SJSA1 (cell line): Measurements from ENCODE around the gene ENO2. TPM values are rescaled to one million over a fixed set of nuclear protein-coding genes. Genes with fewer than 3 reads are reported as not detected.

Source experiments
- DNase-seq, 2 experiments: peaks; one replicate each; pipeline ENCODE4 v3.0.0-alpha.2; 2015 to 2020; ENCODE audit warnings: low spot score in 2 of 2, low read depth in 1 of 2
- H3K27ac ChIP-seq: fragments of 250-450 bp; sonication (Bioruptor Pico); 2 replicates; pipeline ENCODE4 v1.5.1; 2020; ENCODE audit warnings: mild to moderate bottlenecking, moderate library complexity
- H3K27me3 ChIP-seq: fragments of 250-450 bp; sonication (Bioruptor Pico); replicated peaks from 2 replicates; pipeline ENCODE4 v1.5.1; 2020; ENCODE audit warnings: mild to moderate bottlenecking, moderate library complexity
- H3K36me3 ChIP-seq: fragments of 250-450 bp; sonication (Bioruptor Pico); 2 replicates; pipeline ENCODE4 v1.5.1; 2020; ENCODE audit warnings: mild to moderate bottlenecking
- H3K4me1 ChIP-seq: fragments of 250-450 bp; sonication (Bioruptor Pico); replicated peaks from 2 replicates; pipeline ENCODE4 v1.6.1; 2021; ENCODE audit warnings: mild to moderate bottlenecking
- H3K4me3 ChIP-seq: fragments of 250-450 bp; sonication (Bioruptor Pico); 2 replicates; pipeline ENCODE4 v1.5.1; 2020; ENCODE audit warnings: mild to moderate bottlenecking
- H3K9me3 ChIP-seq: fragments of 250-450 bp; sonication (Bioruptor Pico); replicated peaks from 2 replicates; pipeline ENCODE4 v1.5.1; 2020; ENCODE audit warnings: mild to moderate bottlenecking
- total RNA-seq: library from RNA; depleted of rRNA; stranded (reverse); fragments of >200 nt; shearing (Covaris generic); gene quantifications from 2 replicates; pipeline ENCODE4 v1.2.3, GENCODE V29; 2014

Gene ENO2
- total RNA-seq, 1 experiment from 2014 or later = 7.1 TPM

GRCh38 chr12:6927379-6928021 is 13.1 kb downstream of the ENO2 start, which contains the start of gene ATN1:
TSS of gene ATN1 (plus strand) at chr12:6927959. CDS start at chr12:6934002, 6,043 bp downstream.
- Histone ChIP-seq H3K27ac (peak within 1 kb of the TSS; percentile 76), H3K9me3 (no peaks in the 10 kb centered on the region), H3K36me3 (peaks cover 28% of the 10 kb centered on the region), H3K27me3 (no peaks in the 10 kb centered on the region), H3K4me1 (peaks cover 49% of the 10 kb centered on the region), H3K4me3 (peak within 1 kb of the TSS; percentile 64)
- peak; percentile 72 to 93 for DNase-seq

DNA sequence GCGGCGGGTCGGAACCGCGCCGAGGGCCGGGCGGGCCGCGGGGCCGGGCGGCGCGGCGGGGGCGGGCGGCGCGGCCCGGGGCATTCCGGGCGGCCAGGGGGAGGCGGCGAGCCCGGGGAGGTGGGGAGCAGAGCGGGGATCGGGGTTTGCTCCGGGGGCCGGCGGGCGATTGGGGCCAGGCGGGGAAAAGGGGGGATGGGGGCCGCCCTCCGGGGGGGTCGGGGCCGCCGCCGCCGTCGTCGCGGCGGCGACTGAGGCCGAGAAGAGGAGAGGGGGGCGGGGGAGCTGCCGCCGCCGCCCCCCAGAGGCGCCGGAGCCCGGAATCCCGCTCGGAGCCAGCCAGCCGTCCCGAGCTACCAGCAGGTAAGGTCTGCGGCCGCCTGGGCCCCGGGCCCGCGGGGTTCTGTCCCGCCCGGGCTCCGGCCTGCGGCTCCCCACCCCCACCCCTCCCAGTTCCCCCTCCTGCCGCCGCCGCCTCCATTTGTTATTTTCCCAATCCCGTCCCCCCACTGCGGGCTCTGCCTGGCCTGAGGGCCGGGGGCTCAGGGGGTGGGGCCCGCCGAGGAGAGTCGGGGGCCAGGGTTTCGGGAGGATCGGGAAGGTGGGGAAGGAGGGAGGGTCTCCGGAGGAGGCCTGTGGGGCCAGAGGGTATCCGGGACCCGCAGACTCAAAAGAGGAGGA is 13.8 kb downstream of the ENO2 start:
- Histone ChIP-seq H3K9me3 (no peaks in the 10 kb centered on the region), H3K36me3 (peaks cover 35% of the 10 kb centered on the region), H3K27me3 (no peaks in the 10 kb centered on the region), H3K27ac (no peak overlapping the region), H3K4me1 (peaks cover 49% of the 10 kb centered on the region), H3K4me3 (peak overlapping the region; percentile 64)
- no peak for DNase-seq

GRCh38 chr12:6928703-6929407 is 14.5 kb downstream of the ENO2 start:
- Histone ChIP-seq H3K27ac (no peak overlapping the region), H3K9me3 (no peaks in the 10 kb centered on the region), H3K36me3 (peaks cover 42% of the 10 kb centered on the region), H3K4me3 (peak overlapping the region; percentile 64), H3K4me1 (peaks cover 49% of the 10 kb centered on the region), H3K27me3 (no peaks in the 10 kb centered on the region)
- DNase-seq = no peak

- Histone ChIP-seq H3K9me3 (no peaks in the 10 kb centered on the region), H3K4me3 (peak overlapping the region; percentile 64), H3K4me1 (peaks cover 44% of the 10 kb centered on the region), H3K36me3 (peaks cover 51% of the 10 kb centered on the region), H3K27me3 (no peaks in the 10 kb centered on the region), H3K27ac (no peak overlapping the region)
- DNase-seq = no peak
Measured at GRCh38 chr12:6929466-6930452, 15.4 kb downstream of the ENO2 start.

DNA sequence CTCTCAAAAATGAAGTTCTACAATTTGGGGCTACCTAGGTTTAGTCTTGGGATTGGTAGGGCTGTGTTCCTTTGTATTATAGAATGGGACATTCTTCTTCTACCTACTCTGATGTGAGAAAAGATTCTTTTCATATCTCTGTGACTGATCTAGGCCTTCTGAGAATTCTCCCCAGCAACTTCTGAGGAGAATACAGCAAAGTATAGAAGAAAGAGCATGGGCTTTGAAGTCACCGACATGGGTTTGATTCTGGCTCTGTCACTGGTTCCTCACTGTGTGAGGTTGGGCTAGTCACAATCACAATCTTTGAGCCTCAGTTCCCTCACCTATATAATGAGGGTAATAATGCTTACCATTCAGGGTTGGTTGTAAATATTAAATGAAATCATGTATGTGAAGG is 18.4 kb downstream of the ENO2 start:
- DNase-seq = no peak
- no peak overlapping the region for H3K27ac ChIP-seq
- H3K36me3 ChIP-seq = peaks cover 81% of the 10 kb centered on the region
- peaks cover 22% of the 10 kb centered on the region for H3K4me1 ChIP-seq
- no peaks in the 10 kb centered on the region for H3K9me3 ChIP-seq
- no peaks in the 10 kb centered on the region for H3K27me3 ChIP-seq
- H3K4me3 ChIP-seq = no peak overlapping the region

GRCh38 chr12:6934110-6934509 is 19.7 kb downstream of the ENO2 start:
- peaks cover 25% of the 10 kb centered on the region for H3K4me1 ChIP-seq
- H3K9me3 ChIP-seq = no peaks in the 10 kb centered on the region
- H3K4me3 ChIP-seq = no peak overlapping the region
- H3K27ac ChIP-seq = no peak overlapping the region
- DNase-seq = no peak
- H3K36me3 ChIP-seq = peaks cover 89% of the 10 kb centered on the region
- no peaks in the 10 kb centered on the region for H3K27me3 ChIP-seq

- Histone ChIP-seq H3K27ac (no peak overlapping the region), H3K27me3 (no peaks in the 10 kb centered on the region), H3K4me1 (peaks cover 14% of the 10 kb centered on the region), H3K9me3 (no peaks in the 10 kb centered on the region), H3K4me3 (no peak overlapping the region), H3K36me3 (peaks cover 89% of the 10 kb centered on the region)
- DNase-seq = no peak
Measured at GRCh38 chr12:6935371-6936193, 21.2 kb downstream of the ENO2 start.

GRCh38 chr12:6936194-6936635 is 21.8 kb downstream of the ENO2 start:
- Histone ChIP-seq H3K27me3 (no peaks in the 10 kb centered on the region), H3K4me3 (no peak overlapping the region), H3K4me1 (peaks cover 14% of the 10 kb centered on the region), H3K27ac (no peak overlapping the region), H3K9me3 (no peaks in the 10 kb centered on the region), H3K36me3 (peaks cover 91% of the 10 kb centered on the region)
- no peak for DNase-seq

GRCh38 chr12:6936636-6937480 is 22.5 kb downstream of the ENO2 start:
- Histone ChIP-seq H3K4me1 (peaks cover 14% of the 10 kb centered on the region), H3K27me3 (no peaks in the 10 kb centered on the region), H3K27ac (no peak overlapping the region), H3K9me3 (no peaks in the 10 kb centered on the region), H3K4me3 (no peak overlapping the region), H3K36me3 (peaks cover 97% of the 10 kb centered on the region)
- DNase-seq = no peak

- peaks cover 14% of the 10 kb centered on the region for H3K4me1 ChIP-seq
- H3K27me3 ChIP-seq = no peaks in the 10 kb centered on the region
- peak overlapping the region; percentile 40 for H3K4me3 ChIP-seq
- no peaks in the 10 kb centered on the region for H3K9me3 ChIP-seq
- peak overlapping the region; percentile 33 for H3K27ac ChIP-seq
- peaks cover 94% of the 10 kb centered on the region for H3K36me3 ChIP-seq
- DNase-seq = peak; percentile 93 to 95
Measured at GRCh38 chr12:6937481-6938352, 23.3 kb downstream of the ENO2 start.
